GM04504 (cell line): ENCODE measurements around the gene ADARB2.

Experiments used
- DNase-seq: peaks from one replicate; pipeline ENCODE4 v3.0.0-alpha.2; 2012; ENCODE audit warnings: low read depth

ADARB2 gene

GRCh38 chr10:1591742-1592141, 145.6 kb downstream of the ADARB2 start:
- no peak for DNase-seq

- no peak for DNase-seq
Observed at GRCh38 chr10:1591045-1591444, 146.3 kb downstream of the ADARB2 start.

GRCh38 chr10:1589257-1589656, 148.1 kb downstream of the ADARB2 start:
- no peak for DNase-seq

- no peak for DNase-seq
Observed at GRCh38 chr10:1582739-1583138, 154.6 kb downstream of the ADARB2 start.

GRCh38 chr10:1581189-1581588, 156.1 kb downstream of the ADARB2 start:
- DNase-seq, result no peak

GRCh38 chr10:1579671-1580070, 157.7 kb downstream of the ADARB2 start:
- no peak for DNase-seq

- DNase-seq, result no peak
Observed at GRCh38 chr10:1579141-1579491, 158.2 kb downstream of the ADARB2 start.

GRCh38 chr10:1578392-1579140, 158.8 kb downstream of the ADARB2 start:
- no peak for DNase-seq

GRCh38 chr10:1577945-1578344, 159.4 kb downstream of the ADARB2 start:
- no peak for DNase-seq

GRCh38 chr10:1577373-1577770, 160.0 kb downstream of the ADARB2 start:
- DNase-seq, result no peak

- DNase-seq, result no peak
Observed at GRCh38 chr10:1576467-1577372, 160.6 kb downstream of the ADARB2 start.

- DNase-seq, result no peak
Observed at GRCh38 chr10:1575481-1576244, 161.7 kb downstream of the ADARB2 start.

- DNase-seq, result no peak
Observed at GRCh38 chr10:1574719-1575118, 162.6 kb downstream of the ADARB2 start.

- no peak for DNase-seq
Observed at GRCh38 chr10:1573981-1574380, 163.3 kb downstream of the ADARB2 start.

- DNase-seq, result no peak
Observed at GRCh38 chr10:1573334-1573969, 163.9 kb downstream of the ADARB2 start.

- DNase-seq, result no peak
Observed at GRCh38 chr10:1572519-1573333, 164.6 kb downstream of the ADARB2 start.

GRCh38 chr10:1571587-1572237, 165.6 kb downstream of the ADARB2 start:
- DNase-seq, result no peak

- no peak for DNase-seq
Observed at GRCh38 chr10:1570416-1571051, 166.8 kb downstream of the ADARB2 start.

GRCh38 chr10:1569208-1569607, 168.1 kb downstream of the ADARB2 start:
- DNase-seq, result no peak
